NB4 (cell line): Measurements from ENCODE around the gene QRSL1.

Experiments
- DNase-seq: peaks from one replicate; pipeline ENCODE4 v3.0.0; 2010; ENCODE audit warnings: low read depth
- H3K4me3 ChIP-seq: one replicate; pipeline ENCODE4 v1.5.1; 2011; ENCODE audit warnings: mild to moderate bottlenecking, low read depth, low read length, moderate library complexity
- MAX ChIP-seq: IDR thresholded peaks from 2 replicates; pipeline ENCODE4 v1.6.1; 2011; ENCODE audit warnings: low read depth, low read length
- MYC ChIP-seq: IDR thresholded peaks from 2 replicates; pipeline ENCODE4 v1.6.1; 2011; ENCODE audit warnings: low read depth, low read length
- POLR2A ChIP-seq: IDR thresholded peaks from 2 replicates; pipeline ENCODE4 v1.6.1; 2011; ENCODE audit warnings: mild to moderate bottlenecking; ENCODE audit not compliant: insufficient read length; ENCODE audit errors: extremely low read depth
- TF ChIP-seq, protein P1 (sequence below): IDR thresholded peaks from one replicate; pipeline ENCODE4 v1.5.1; 2012; ENCODE audit warnings: low read depth, low read length

QRSL1 gene

DNA sequence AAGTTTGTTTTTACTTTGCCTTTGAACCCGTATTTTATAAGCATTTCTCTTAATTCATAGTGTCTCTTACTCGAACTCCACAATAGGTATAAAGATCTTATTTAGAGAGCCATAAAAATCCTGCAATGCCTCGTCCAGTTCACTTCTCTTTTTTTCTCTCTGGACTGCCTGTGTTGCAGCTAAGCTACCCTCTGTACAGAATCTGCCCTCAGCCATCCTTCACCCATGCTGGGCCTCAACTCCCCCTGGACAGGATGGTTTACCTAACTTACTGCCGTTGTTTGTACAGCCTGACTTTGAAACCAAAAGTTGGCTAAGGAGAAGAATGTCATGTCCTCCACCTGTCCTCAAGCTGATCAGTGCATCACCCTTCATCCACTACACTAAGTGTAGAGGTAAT lies 10.4 kb downstream of the QRSL1 start:
- no peak overlapping the region for H3K4me3 ChIP-seq
- TF ChIP-seq POLR2A (no peak), MAX (no peak), MYC (no peak)
- TF ChIP-seq, protein P1, sequence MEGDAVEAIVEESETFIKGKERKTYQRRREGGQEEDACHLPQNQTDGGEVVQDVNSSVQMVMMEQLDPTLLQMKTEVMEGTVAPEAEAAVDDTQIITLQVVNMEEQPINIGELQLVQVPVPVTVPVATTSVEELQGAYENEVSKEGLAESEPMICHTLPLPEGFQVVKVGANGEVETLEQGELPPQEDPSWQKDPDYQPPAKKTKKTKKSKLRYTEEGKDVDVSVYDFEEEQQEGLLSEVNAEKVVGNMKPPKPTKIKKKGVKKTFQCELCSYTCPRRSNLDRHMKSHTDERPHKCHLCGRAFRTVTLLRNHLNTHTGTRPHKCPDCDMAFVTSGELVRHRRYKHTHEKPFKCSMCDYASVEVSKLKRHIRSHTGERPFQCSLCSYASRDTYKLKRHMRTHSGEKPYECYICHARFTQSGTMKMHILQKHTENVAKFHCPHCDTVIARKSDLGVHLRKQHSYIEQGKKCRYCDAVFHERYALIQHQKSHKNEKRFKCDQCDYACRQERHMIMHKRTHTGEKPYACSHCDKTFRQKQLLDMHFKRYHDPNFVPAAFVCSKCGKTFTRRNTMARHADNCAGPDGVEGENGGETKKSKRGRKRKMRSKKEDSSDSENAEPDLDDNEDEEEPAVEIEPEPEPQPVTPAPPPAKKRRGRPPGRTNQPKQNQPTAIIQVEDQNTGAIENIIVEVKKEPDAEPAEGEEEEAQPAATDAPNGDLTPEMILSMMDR, result no peak
- no peak for DNase-seq

DNA sequence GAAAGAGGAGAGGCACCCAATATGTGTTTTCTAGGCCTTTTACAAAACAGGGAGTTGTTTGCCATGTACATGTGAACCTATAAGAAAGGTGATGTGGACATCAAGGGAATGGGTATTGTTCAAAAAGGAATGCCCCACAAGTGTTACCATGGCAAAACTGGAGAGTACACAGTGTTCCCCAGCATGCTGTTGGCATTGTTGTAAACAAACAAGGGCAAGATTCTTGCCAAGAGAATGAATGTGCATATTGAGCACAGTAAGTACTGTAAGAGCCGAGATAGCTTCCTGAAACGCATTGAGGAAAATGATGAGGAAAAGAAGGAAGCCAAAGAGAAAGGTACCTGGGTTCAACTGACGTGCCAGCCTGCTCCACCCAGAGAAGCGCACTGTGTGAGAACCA lies 13.1 kb downstream of the QRSL1 start:
- TF ChIP-seq POLR2A (no peak), MYC (no peak), MAX (no peak)
- TF ChIP-seq, protein P1, result no peak
- no peak for DNase-seq
- H3K4me3 ChIP-seq, result no peak overlapping the region

GRCh38 chr6:106643061-106643460 lies 13.7 kb downstream of the QRSL1 start:
- TF ChIP-seq MAX (no peak), POLR2A (no peak), MYC (no peak)
- TF ChIP-seq, protein P1, result no peak
- H3K4me3 ChIP-seq, result no peak overlapping the region
- no peak for DNase-seq

DNA sequence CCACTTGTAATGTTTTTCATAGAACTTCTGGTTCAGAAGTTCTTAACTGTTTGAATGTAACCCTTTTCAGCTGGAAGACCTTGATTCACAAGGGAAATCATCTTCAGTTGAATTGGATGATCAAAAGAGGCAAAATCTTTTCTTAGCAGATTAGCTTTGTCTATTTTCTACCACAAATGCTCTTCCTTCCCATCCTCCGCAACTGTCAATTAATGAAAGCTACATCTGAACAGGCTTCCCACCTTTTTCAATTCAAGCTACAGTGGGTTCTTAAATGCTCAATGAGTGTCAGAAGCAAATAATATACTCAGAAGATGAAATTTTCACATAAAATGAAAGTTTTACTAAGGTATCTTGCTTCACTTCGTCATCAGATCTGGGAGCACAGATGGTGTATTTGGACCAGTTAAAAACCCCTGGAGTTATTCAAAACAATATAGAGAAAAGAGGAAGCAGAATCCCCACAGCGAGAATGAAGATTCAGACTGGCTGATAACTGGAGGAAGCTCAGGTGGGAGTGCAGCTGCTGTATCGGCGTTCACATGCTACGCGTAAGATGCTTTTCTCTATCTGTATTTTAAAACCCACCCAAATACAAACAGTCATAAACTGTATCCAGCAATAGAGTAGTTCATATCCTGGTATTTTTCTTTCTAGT lies 19.4 kb downstream of the QRSL1 start:
- DNase-seq, result no peak
- TF ChIP-seq MYC (no peak), POLR2A (no peak), MAX (no peak)
- TF ChIP-seq, protein P1, result no peak
- H3K4me3 ChIP-seq, result no peak overlapping the region

- H3K4me3 ChIP-seq, result no peak overlapping the region
- no peak for TF ChIP-seq MYC
- TF ChIP-seq POLR2A, result no peak
- DNase-seq, result peak; percentile 18
Measured at GRCh38 chr6:106658469-106658868, 29.1 kb downstream of the QRSL1 start.

DNA sequence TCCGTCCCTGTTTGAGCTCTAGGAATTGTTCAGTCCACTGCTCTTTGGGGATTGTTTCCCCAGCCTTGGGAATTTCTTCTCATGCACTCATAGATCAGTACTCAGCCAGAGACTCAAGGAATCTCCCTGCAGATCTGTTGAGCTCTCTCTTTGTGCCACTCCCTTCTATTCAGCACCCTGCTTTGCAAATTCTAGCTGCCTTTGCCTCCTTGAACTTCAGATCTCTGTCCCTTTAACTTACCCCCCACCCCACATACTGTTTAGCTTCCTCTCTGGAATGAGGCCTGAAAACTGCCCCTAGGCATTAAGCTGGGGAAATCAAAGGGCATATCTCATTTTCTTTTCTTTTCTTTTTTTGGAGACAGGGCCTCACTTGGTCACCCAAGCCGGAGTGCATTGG lies 30.5 kb downstream of the QRSL1 start:
- H3K4me3 ChIP-seq, result no peak overlapping the region
- TF ChIP-seq POLR2A, result no peak
- no peak for TF ChIP-seq MAX
- TF ChIP-seq, protein P1, result no peak
- no peak for TF ChIP-seq MYC
- DNase-seq, result no peak
